Fibroblast of pulmonary artery (primary cell): ENCODE measurements around the gene MIF4GD.

ENCODE experiments used
- DNase-seq: peaks from one replicate; pipeline ENCODE4 v3.0.0-alpha.2; 2010; ENCODE audit warnings: low read depth
- H3K4me3 ChIP-seq: replicated peaks from 2 replicates; pipeline ENCODE4 v1.5.1; 2011; ENCODE audit warnings: low read depth, mild to moderate bottlenecking, control low read depth, low read length, moderate library complexity
- CTCF ChIP-seq: IDR thresholded peaks from 2 replicates; pipeline ENCODE4 v1.5.1; 2011; ENCODE audit warnings: mild to moderate bottlenecking, control low read depth, low read length, inconsistent platforms; ENCODE audit errors: missing control alignments

The MIF4GD gene

GRCh38 chr17:75231071-75231470 lies 40.0 kb downstream of the MIF4GD start:
- H3K4me3 ChIP-seq = no peak overlapping the region

GRCh38 chr17:75228847-75229246 lies 42.2 kb downstream of the MIF4GD start:
- DNase-seq = no peak
- no peak for TF ChIP-seq CTCF
- H3K4me3 ChIP-seq = no peak overlapping the region

More at GRCh38 chr17:75231071-75231470, 40.0 kb downstream of the MIF4GD start:
- DNase-seq = no peak
- no peak for TF ChIP-seq CTCF

GRCh38 chr17:75228305-75228704 lies 42.7 kb downstream of the MIF4GD start:
- no peak for TF ChIP-seq CTCF
- H3K4me3 ChIP-seq = no peak overlapping the region
- DNase-seq = peak; percentile 42

GRCh38 chr17:75227729-75228128 lies 43.3 kb downstream of the MIF4GD start:
- DNase-seq = no peak
- TF ChIP-seq CTCF = no peak
- no peak overlapping the region for H3K4me3 ChIP-seq

GRCh38 chr17:75225016-75225415 lies 46.0 kb downstream of the MIF4GD start:
- DNase-seq = no peak
- H3K4me3 ChIP-seq = no peak overlapping the region
- no peak for TF ChIP-seq CTCF

GRCh38 chr17:75219815-75220214 lies 51.2 kb downstream of the MIF4GD start:
- no peak overlapping the region for H3K4me3 ChIP-seq
- no peak for DNase-seq
- no peak for TF ChIP-seq CTCF

- no peak for DNase-seq
- TF ChIP-seq CTCF = no peak
- no peak overlapping the region for H3K4me3 ChIP-seq
These were observed 52.9 kb downstream of the MIF4GD start for GRCh38 chr17:75218131-75218530.
